Adrenal gland (tissue), 12 donors: ENCODE measurements around the gene SPEM1. TPM values are rescaled to one million over a fixed set of nuclear protein-coding genes. Genes with fewer than 3 reads are reported as not detected.
A peak's percentile ranks its signal among the peaks of the same experiment; 100 is the strongest.

Experiments
- DNase-seq, 7 donors: peaks; one replicate each; pipeline ENCODE4 v3.0.0-alpha.2; 2019 to 2020
- H3K27ac ChIP-seq, 5 donors: fragments of 200-600 bp; sonication (generic) in 4 of 5; 1 replicate in 3 of 5; 2 replicates in 2 of 5; pipeline versions ENCODE4 v1.5.1 to v1.8.0; 2016 to 2020; ENCODE audit warnings: mild to moderate bottlenecking in 1 of 5
- H3K27me3 ChIP-seq: fragments of 200-600 bp; 2 replicates; pipeline ENCODE4 v1.8.0; 2021
- H3K36me3 ChIP-seq, 2 donors: fragments of 200-600 bp; replicated peaks in 1 of 2; 1 replicate in 1 of 2; 2 replicates in 1 of 2; pipeline versions ENCODE4 v1.5.1 to v1.8.0; 2018 to 2022
- H3K4me1 ChIP-seq, 2 donors: fragments of 200-600 bp; replicated peaks in 1 of 2; 1 replicate in 1 of 2; 2 replicates in 1 of 2; pipeline versions ENCODE4 v1.5.1 to v1.8.0; 2018 to 2021
- H3K4me3 ChIP-seq, 4 donors: fragments of 200-600 bp; sonication (generic) in 3 of 4; one replicate each; pipeline ENCODE4 v1.5.1; 2016 to 2018
- H3K9me3 ChIP-seq, 3 donors: fragments of 200-600 bp; sonication (generic) in 1 of 3; replicated peaks in 1 of 3; 1 replicate in 2 of 3; 2 replicates in 1 of 3; pipeline versions ENCODE4 v1.5.1 to v1.8.0; 2016 to 2021
- CTCF ChIP-seq, 6 experiments: fragments of 450-650 bp in 4 of 6; fragments of 200-600 bp in 2 of 6; sonication (generic) in 1 of 6; IDR thresholded peaks; 1 replicate in 5 of 6; 2 replicates in 1 of 6; pipeline versions ENCODE4 v1.5.1 to v1.8.0; 2016 to 2021; ENCODE audit warnings: antibody characterized with exemption in 6 of 6, mild to moderate bottlenecking in 2 of 6, moderate library complexity in 1 of 6
- POLR2A ChIP-seq, 2 donors: fragments of 450-650 bp; IDR thresholded peaks; one replicate each; pipeline ENCODE4 v1.6.1; 2017; ENCODE audit warnings: antibody characterized with exemption in 2 of 2, mild to moderate bottlenecking in 2 of 2, moderate library complexity in 1 of 2
- WGBS, 4 donors: extraction: QIAGEN DNeasy Blood & Tissue Kit in 2 of 4; methylation state at CpG; one replicate each; pipeline versions ENCODE4 v1.1.5 to v1.1.7; 2013 to 2017; 5-methylcytosine and 5-hydroxymethylcytosine counted together
- intact Hi-C, 2 donors: fragments of 100-400 bp; cut with DNase I; formaldehyde crosslinking; loops; one replicate each; pipeline versions ENCODE4 v1.14.1 to v1.15.0; 2022 to 2023
- polyA plus RNA-seq, 3 donors: library from polyadenylated mRNA; stranded (reverse); fragments of 200-250 nt in 2 of 3; fragments of 350-450 nt in 1 of 3; fragmentation: Illumina TruSeq in 1 of 3; extraction: RNeasy Lipid Tissue Mini Kit (QIAGEN cat#74804) in 1 of 3; gene quantifications; one replicate each; pipeline ENCODE4 v1.2.3, GENCODE V29; 2013 to 2014
- total RNA-seq, 9 donors: library from RNA; depleted of rRNA in 4 of 9; stranded (reverse); fragments of >200 nt in 4 of 9; fragments of 120-200 nt in 1 of 9; fragmentation: NEBNext Ultra II Directional in 1 of 9; extraction: Animal tissue kit (Norgen Biotek cat#: 25700) in 1 of 9; gene quantifications; one replicate each; pipeline versions ENCODE4 v1.1.0 to v1.2.4, GENCODE V29; 2013 to 2023
- donor health status: healthy with polysubstance abuse.
- donor health status: Bipolar disorder and iron deficiency.
- donor health status: DM: yes; HTN: yes; CAD: no.
- donor health status: DM: no; HTN: no; CAD: no.
- donor health status: DM: no; HTN: no; CAD: no.
- donor health status: DM: yes; HTN: yes; CAD: no.

The SPEM1 gene
- total and polyA plus RNA-seq, 12 donors: not detected

- DNase-seq: peak in 1 of 7 donors; percentile 84
- intact Hi-C loops: no loop called here
- TF ChIP-seq CTCF (IDR thresholded peaks at IDR 0.05) (peak in 1 of 6 experiments; percentile 17), POLR2A (IDR thresholded peaks at IDR 0.05) (no peak)
- Histone ChIP-seq H3K4me1 (peaks cover 7 to 15% of the 10 kb centered on the region in 2 donors), H3K9me3 (no peaks in the 10 kb centered on the region), H3K27me3 (no peaks in the 10 kb centered on the region), H3K27ac (peak overlapping the region; percentile 83 to 93 (median 86)), H3K4me3 (peak overlapping the region; percentile 24 to 88 (median 72)), H3K36me3 (no peaks in the 10 kb centered on the region)
- 0% methylated on average over 6 to 13 of the region's 13 CpGs; no CpG with 5 or more reads in 1 of the 4 donors for WGBS, 4 donors
Measured at GRCh38 chr17:7403727-7403976, 16.5 kb upstream of the SPEM1 start.

- Histone ChIP-seq H3K4me1 (peaks cover 7 to 15% of the 10 kb centered on the region in 2 donors), H3K27me3 (no peaks in the 10 kb centered on the region), H3K36me3 (no peaks in the 10 kb centered on the region), H3K4me3 (peak within 1 kb of the TSS; percentile 24 to 88 (median 72)), H3K9me3 (no peaks in the 10 kb centered on the region), H3K27ac (peak within 1 kb of the TSS; percentile 83 to 93 (median 86))
- intact Hi-C loops: no loop called here
- 0 to 2% (median 0%) methylated on average over 18 to 49 of the region's 49 CpGs for WGBS, 4 donors
- peak; percentile 98 to 100 (median 99) for DNase-seq
- TF ChIP-seq POLR2A (IDR thresholded peaks at IDR 0.05) (peak; percentile 85 to 99), CTCF (IDR thresholded peaks at IDR 0.05) (peak in 1 of 6 experiments; percentile 24)
Measured at GRCh38 chr17:7403977-7404736, 16.0 kb upstream of the SPEM1 start, which contains the start of gene TMEM256. Gene TMEM256 (minus strand): TSS chr17:7404097. CDS start chr17:7404084, 13 bp downstream.

- DNase-seq: peak; percentile 52 to 84 (median 71)
- Histone ChIP-seq H3K27ac (peak overlapping the region in 4 of 5 donors; percentile 32 to 93 (median 88)), H3K4me1 (peaks cover 7 to 15% of the 10 kb centered on the region in 2 donors), H3K27me3 (no peaks in the 10 kb centered on the region), H3K9me3 (no peaks in the 10 kb centered on the region), H3K4me3 (peak overlapping the region in 3 of 4 donors; percentile 29 to 88 (median 68)), H3K36me3 (no peaks in the 10 kb centered on the region)
- peak; percentile 54 to 61 for TF ChIP-seq POLR2A (IDR thresholded peaks at IDR 0.05)
- peak in 2 of 6 experiments; percentile 8 to 19 for TF ChIP-seq CTCF (IDR thresholded peaks at IDR 0.05)
- intact Hi-C loops: no loop called here
- 0 to 2% (median 1%) methylated on average over 10 to 63 of the region's 65 CpGs for WGBS, 4 donors
Measured at GRCh38 chr17:7404737-7405349, 15.3 kb upstream of the SPEM1 start.
